Naive thymus-derived CD4-positive, alpha-beta T cell (primary cell): ENCODE measurements around the gene HOXD11. TPM values are rescaled to one million over a fixed set of nuclear protein-coding genes. Genes with fewer than 3 reads are reported as not detected.

Experiments used
- ATAC-seq: fragments of 150-1000 bp; cut with Tn5 transposase; 2 replicates; pipeline ENCODE4 v1.10.0; 2021; ENCODE audit warnings: mild to moderate bottlenecking, moderate library complexity
- CTCF ChIA-PET: fragments of 350-600 bp; sonication (Branson Sonifier 250); formaldehyde crosslinking; loops from one replicate; lab custom pipeline; 2021; ENCODE audit warnings: antibody characterized with exemption; lab: Charles Lee
- POLR2A ChIA-PET: fragments of 350-600 bp; sonication (Branson Sonifier 250); formaldehyde crosslinking; loops from one replicate; lab custom pipeline; 2021; ENCODE audit warnings: antibody characterized with exemption, inconsistent platforms; lab: Charles Lee
- DNase-seq, 9 donors: peaks; one replicate each; pipeline versions ENCODE4 v3.0.0 to v3.0.0-alpha.2; 2020 to 2022; ENCODE audit warnings: mixed read lengths in 1 of 9
- H3K27ac ChIP-seq: one replicate; pipeline ENCODE4 v1.7.0; 2013; ENCODE audit warnings: mild to moderate bottlenecking, low read depth, low read length, moderate library complexity
- H3K27me3 ChIP-seq, 2 donors: one replicate each; pipeline ENCODE4 v1.7.0; 2013; ENCODE audit warnings: low read length in 2 of 2, mild to moderate bottlenecking in 2 of 2, moderate library complexity in 2 of 2; ENCODE audit not compliant: control insufficient read depth in 2 of 2, insufficient read depth in 2 of 2
- H3K36me3 ChIP-seq, 3 experiments: 1 replicate in 2 of 3; 2 replicates in 1 of 3; pipeline ENCODE4 v1.7.0; 2013; ENCODE audit warnings: low read length in 3 of 3, mild to moderate bottlenecking in 3 of 3, moderate library complexity in 1 of 3; ENCODE audit not compliant: insufficient read depth in 3 of 3, control insufficient read depth in 2 of 3
- H3K4me1 ChIP-seq, 2 donors: one replicate each; pipeline ENCODE4 v1.7.0; 2013; ENCODE audit warnings: low read length in 2 of 2, mild to moderate bottlenecking in 2 of 2, moderate library complexity in 1 of 2; ENCODE audit not compliant: control insufficient read depth in 2 of 2, insufficient read depth in 2 of 2
- H3K4me3 ChIP-seq: 2 replicates; pipeline ENCODE4 v1.7.0; 2013; ENCODE audit warnings: mild to moderate bottlenecking, low read length
- H3K9me3 ChIP-seq, 3 experiments: 1 replicate in 2 of 3; 2 replicates in 1 of 3; pipeline ENCODE4 v1.7.0; 2013; ENCODE audit warnings: low read length in 3 of 3; ENCODE audit not compliant: control insufficient read depth in 2 of 3
- H3K27ac Mint-ChIP-seq, 9 donors: one replicate each; pipeline ENCODE4 v1.8.0; 2020 to 2022; ENCODE audit warnings: mixed read lengths in 9 of 9, mild to moderate bottlenecking in 8 of 9, moderate library complexity in 5 of 9, inconsistent platforms in 2 of 9
- H3K27me3 Mint-ChIP-seq, 5 donors: one replicate each; pipeline ENCODE4 v1.8.0; 2021 to 2022; ENCODE audit warnings: mixed read lengths in 5 of 5, mild to moderate bottlenecking in 1 of 5
- H3K36me3 Mint-ChIP-seq, 5 donors: one replicate each; pipeline ENCODE4 v1.8.0; 2020 to 2022; ENCODE audit warnings: mixed read lengths in 5 of 5, mild to moderate bottlenecking in 3 of 5, inconsistent platforms in 1 of 5
- H3K4me1 Mint-ChIP-seq, 7 donors: one replicate each; pipeline ENCODE4 v1.8.0; 2020 to 2022; ENCODE audit warnings: mixed read lengths in 7 of 7, mild to moderate bottlenecking in 3 of 7, inconsistent platforms in 1 of 7
- H3K4me3 Mint-ChIP-seq, 10 donors: one replicate each; pipeline ENCODE4 v1.8.0; 2020 to 2022; ENCODE audit warnings: mild to moderate bottlenecking in 10 of 10, mixed read lengths in 10 of 10, moderate library complexity in 6 of 10, inconsistent platforms in 2 of 10
- H3K9me3 Mint-ChIP-seq, 11 donors: one replicate each; pipeline ENCODE4 v1.8.0; 2020 to 2022; ENCODE audit warnings: mixed read lengths in 11 of 11, mild to moderate bottlenecking in 4 of 11, inconsistent platforms in 1 of 11, moderate library complexity in 1 of 11
- intact Hi-C, 2 donors: fragments of 100-400 bp; cut with micrococcal nuclease; formaldehyde crosslinking; loops; one replicate each; pipeline ENCODE4 v1.15.1; 2023
- polyA plus RNA-seq, 2 donors: library from polyadenylated mRNA; unstranded; fragments of 300-500 nt; fragmentation: Illumina TruSeq; gene quantifications; one replicate each; pipeline ENCODE4 v1.2.3, GENCODE V29; 2021
- total RNA-seq, 6 experiments: library from RNA in 5 of 6; stranded (reverse) in 5 of 6; gene quantifications; 1 replicate in 5 of 6; 2 replicates in 1 of 6; pipeline ENCODE4 v1.2.3 and lab custom pipeline; 2021 to 2026

Gene HOXD11
- total and polyA plus RNA-seq, 7 experiments from 2014 or later = not detected

- peaks cover 80 to 95% (median 88%) of the 10 kb centered on the region in 5 donors for H3K27me3 Mint-ChIP-seq
These were observed 42.4 kb downstream of the HOXD11 start for GRCh38 chr2:176149481-176149938.

GRCh38 chr2:176149939-176150583, 43.0 kb downstream of the HOXD11 start:
- intact Hi-C loops = no loop called here
- Mint-ChIP-seq H3K27me3 (peaks cover 80 to 95% (median 88%) of the 10 kb centered on the region in 5 donors), H3K4me3 (peak overlapping the region in 3 of 10 donors; percentile 2 to 10 (median 7)), H3K4me1 (peaks cover 0 to 14% (median 8%) of the 10 kb centered on the region in 7 donors), H3K36me3 (no peaks in the 10 kb centered on the region), H3K9me3 (peaks cover 0 to 5% (median 0%) of the 10 kb centered on the region in 11 donors), H3K27ac (no peak overlapping the region)
- ChIA-PET POLR2A (no interaction called here), CTCF (no interaction called here)
- Histone ChIP-seq H3K9me3 (no peaks in the 10 kb centered on the region), H3K27ac (no peak overlapping the region), H3K27me3 (peaks cover 10 to 42% of the 10 kb centered on the region in 2 donors), H3K36me3 (no peaks in the 10 kb centered on the region), H3K4me1 (no peaks in the 10 kb centered on the region), H3K4me3 (no peak overlapping the region)
- ATAC-seq (no peak), DNase-seq (no peak)

More at GRCh38 chr2:176149481-176149938, 42.4 kb downstream of the HOXD11 start:
- no peak overlapping the region for H3K27ac Mint-ChIP-seq
- peaks cover 10 to 40% of the 10 kb centered on the region in 2 donors for H3K27me3 ChIP-seq
- no peaks in the 10 kb centered on the region for H3K36me3 Mint-ChIP-seq
- H3K27ac ChIP-seq = no peak overlapping the region
- H3K4me1 Mint-ChIP-seq = peaks cover 0 to 14% (median 8%) of the 10 kb centered on the region in 7 donors
- POLR2A ChIA-PET = no interaction called here
- intact Hi-C loops = no loop called here
- peaks cover 0 to 5% (median 0%) of the 10 kb centered on the region in 11 donors for H3K9me3 Mint-ChIP-seq
- ATAC-seq (no peak), DNase-seq (no peak)
- no peaks in the 10 kb centered on the region for H3K36me3 ChIP-seq
- H3K4me3 ChIP-seq = no peak overlapping the region
- no peak overlapping the region for H3K4me3 Mint-ChIP-seq
- CTCF ChIA-PET = no interaction called here
- no peaks in the 10 kb centered on the region for H3K9me3 ChIP-seq
- no peaks in the 10 kb centered on the region for H3K4me1 ChIP-seq

- Histone ChIP-seq H3K27ac (no peak overlapping the region), H3K36me3 (no peaks in the 10 kb centered on the region), H3K9me3 (no peaks in the 10 kb centered on the region), H3K27me3 (peaks cover 10 to 48% of the 10 kb centered on the region in 2 donors), H3K4me1 (no peaks in the 10 kb centered on the region), H3K4me3 (no peak overlapping the region)
- intact Hi-C loops = no loop called here
- Mint-ChIP-seq H3K9me3 (peaks cover 0 to 7% (median 0%) of the 10 kb centered on the region in 11 donors), H3K27ac (no peak overlapping the region), H3K4me3 (peak overlapping the region in 4 of 10 donors; percentile 2 to 20 (median 12)), H3K4me1 (peaks cover 0 to 14% (median 8%) of the 10 kb centered on the region in 7 donors), H3K36me3 (no peaks in the 10 kb centered on the region), H3K27me3 (peaks cover 82 to 95% (median 88%) of the 10 kb centered on the region in 5 donors)
- ChIA-PET CTCF (no interaction called here), POLR2A (no interaction called here)
- DNase-seq (no peak), ATAC-seq (no peak)
These were observed 43.7 kb downstream of the HOXD11 start for GRCh38 chr2:176150584-176151441.

GRCh38 chr2:176151442-176152287, 44.6 kb downstream of the HOXD11 start, which contains the start of gene HOXD4:
TSS of gene HOXD4 (plus strand) at chr2:176151550. CDS start at chr2:176151634, 84 bp downstream.
- DNase-seq = no peak
- ChIA-PET POLR2A (no interaction called here), CTCF (no interaction called here)
- Histone ChIP-seq H3K4me1 (no peaks in the 10 kb centered on the region), H3K27ac (no peak within 1 kb of the TSS), H3K36me3 (no peaks in the 10 kb centered on the region), H3K9me3 (no peaks in the 10 kb centered on the region), H3K27me3 (peaks cover 10 to 45% of the 10 kb centered on the region in 2 donors), H3K4me3 (no peak within 1 kb of the TSS)
- intact Hi-C loops = no loop called here
- Mint-ChIP-seq H3K4me1 (peaks cover 0 to 16% (median 8%) of the 10 kb centered on the region in 7 donors), H3K36me3 (no peaks in the 10 kb centered on the region), H3K9me3 (peaks cover 0 to 7% (median 0%) of the 10 kb centered on the region in 11 donors), H3K27ac (no peak within 1 kb of the TSS), H3K4me3 (peak within 1 kb of the TSS in 5 of 10 donors; percentile 2 to 23 (median 15)), H3K27me3 (peaks cover 79 to 95% (median 86%) of the 10 kb centered on the region in 5 donors)
- no peak for ATAC-seq

GRCh38 chr2:176152350-176153181, 45.5 kb downstream of the HOXD11 start:
- peaks cover 0 to 22% (median 9%) of the 10 kb centered on the region in 7 donors for H3K4me1 Mint-ChIP-seq
- H3K27me3 ChIP-seq = peaks cover 10 to 46% of the 10 kb centered on the region in 2 donors
- no peaks in the 10 kb centered on the region for H3K9me3 ChIP-seq
- peaks cover 76 to 91% (median 85%) of the 10 kb centered on the region in 5 donors for H3K27me3 Mint-ChIP-seq
- H3K4me3 ChIP-seq = no peak overlapping the region
- H3K27ac ChIP-seq = no peak overlapping the region
- peaks cover 0 to 2% (median 0%) of the 10 kb centered on the region in 5 donors for H3K36me3 Mint-ChIP-seq
- DNase-seq = no peak
- POLR2A ChIA-PET = interaction anchor here (0.6 kb wide), 1 partner anchor 141 kb away, joined by 4 read pairs; no protein-coding TSS in a partner anchor
- CTCF ChIA-PET = no interaction called here
- ATAC-seq = no peak
- H3K9me3 Mint-ChIP-seq = peaks cover 0 to 10% (median 0%) of the 10 kb centered on the region in 11 donors
- H3K4me1 ChIP-seq = no peaks in the 10 kb centered on the region
- H3K4me3 Mint-ChIP-seq = peak overlapping the region in 4 of 10 donors; percentile 8 to 42 (median 18)
- intact Hi-C loops = no loop called here
- no peaks in the 10 kb centered on the region for H3K36me3 ChIP-seq
- H3K27ac Mint-ChIP-seq = no peak overlapping the region
